Measurements from ENCODE around the gene SEMA4B.

SEMA4B gene

DNA sequence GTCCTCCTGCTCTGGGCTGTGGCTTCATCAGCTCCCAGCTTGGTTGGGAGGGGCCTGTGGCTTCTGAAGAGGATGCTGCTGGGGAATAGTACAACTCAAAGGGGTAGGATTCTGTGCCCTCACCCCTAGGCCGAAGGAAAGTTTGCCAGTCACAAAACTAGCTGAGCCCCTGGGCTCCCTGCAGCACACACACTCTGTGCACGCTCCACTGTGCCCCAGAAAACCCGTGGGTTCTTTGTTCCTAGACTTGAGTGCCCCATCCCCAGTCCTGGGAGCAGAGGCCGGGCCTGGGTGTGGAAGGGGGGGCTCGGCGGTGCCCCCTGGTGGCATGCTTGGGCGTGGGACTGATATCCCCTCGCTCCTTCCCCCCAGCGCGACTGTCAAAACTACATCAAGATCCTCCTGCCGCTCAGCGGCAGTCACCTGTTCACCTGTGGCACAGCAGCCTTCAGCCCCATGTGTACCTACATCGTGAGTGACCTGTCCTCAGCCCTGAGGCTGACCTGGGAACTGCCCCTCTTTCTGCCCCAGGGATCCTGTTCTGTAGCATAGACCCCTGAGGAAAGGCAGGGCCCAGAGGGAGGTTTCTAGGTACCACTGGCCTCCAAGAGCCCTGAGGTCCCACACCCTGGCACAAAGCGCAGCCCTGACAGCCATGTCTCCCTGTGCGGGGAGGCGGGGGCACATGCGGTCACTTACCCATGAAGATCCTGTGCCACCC is 18.5 kb downstream of the SEMA4B start:
- H3K36me3 ChIP-seq (replicated peaks): no peaks in the 10 kb centered on the region
- no peaks in the 10 kb centered on the region for H3K27me3 ChIP-seq (replicated peaks)
- no peak for DNase-seq
- H3K4me3 ChIP-seq (ENCODE audit: low read depth, low read length): no peak overlapping the region
- TF ChIP-seq, protein P1, sequence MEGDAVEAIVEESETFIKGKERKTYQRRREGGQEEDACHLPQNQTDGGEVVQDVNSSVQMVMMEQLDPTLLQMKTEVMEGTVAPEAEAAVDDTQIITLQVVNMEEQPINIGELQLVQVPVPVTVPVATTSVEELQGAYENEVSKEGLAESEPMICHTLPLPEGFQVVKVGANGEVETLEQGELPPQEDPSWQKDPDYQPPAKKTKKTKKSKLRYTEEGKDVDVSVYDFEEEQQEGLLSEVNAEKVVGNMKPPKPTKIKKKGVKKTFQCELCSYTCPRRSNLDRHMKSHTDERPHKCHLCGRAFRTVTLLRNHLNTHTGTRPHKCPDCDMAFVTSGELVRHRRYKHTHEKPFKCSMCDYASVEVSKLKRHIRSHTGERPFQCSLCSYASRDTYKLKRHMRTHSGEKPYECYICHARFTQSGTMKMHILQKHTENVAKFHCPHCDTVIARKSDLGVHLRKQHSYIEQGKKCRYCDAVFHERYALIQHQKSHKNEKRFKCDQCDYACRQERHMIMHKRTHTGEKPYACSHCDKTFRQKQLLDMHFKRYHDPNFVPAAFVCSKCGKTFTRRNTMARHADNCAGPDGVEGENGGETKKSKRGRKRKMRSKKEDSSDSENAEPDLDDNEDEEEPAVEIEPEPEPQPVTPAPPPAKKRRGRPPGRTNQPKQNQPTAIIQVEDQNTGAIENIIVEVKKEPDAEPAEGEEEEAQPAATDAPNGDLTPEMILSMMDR (IDR thresholded peaks at IDR 0.05; ENCODE audit: low read depth, low read length, missing control alignments): peak; percentile 84
- H3K27ac ChIP-seq: no peak overlapping the region
- in situ Hi-C loops (cut with HindIII; ENCODE audit: low pct_ligation_motif_present, low sequenced_read_pairs): no loop called here

DNA sequence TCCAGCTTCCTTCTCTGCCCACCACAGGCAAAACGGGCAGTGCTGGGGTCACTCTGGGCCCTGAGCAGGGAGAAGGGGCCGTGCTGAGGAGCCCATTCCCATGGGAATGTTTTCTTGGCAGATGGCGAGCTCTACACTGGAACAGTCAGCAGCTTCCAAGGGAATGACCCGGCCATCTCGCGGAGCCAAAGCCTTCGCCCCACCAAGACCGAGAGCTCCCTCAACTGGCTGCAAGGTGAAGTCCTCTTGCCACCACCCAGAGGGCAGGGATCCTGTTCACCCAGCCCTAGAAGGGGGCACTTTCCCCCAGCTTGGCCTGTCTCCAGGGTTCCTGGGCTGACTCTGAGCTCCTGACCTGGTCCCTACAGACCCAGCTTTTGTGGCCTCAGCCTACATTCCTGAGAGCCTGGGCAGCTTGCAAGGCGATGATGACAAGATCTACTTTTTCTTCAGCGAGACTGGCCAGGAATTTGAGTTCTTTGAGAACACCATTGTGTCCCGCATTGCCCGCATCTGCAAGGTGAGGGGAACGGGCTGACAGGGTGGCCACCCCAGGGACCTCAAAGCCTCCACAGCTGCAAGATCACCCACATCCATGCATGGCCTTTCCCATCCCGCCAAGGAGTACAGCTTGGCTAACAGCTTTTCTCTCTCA is 20.2 kb downstream of the SEMA4B start:
- peak; percentile 71 for DNase-seq
- TF ChIP-seq, protein P1 (IDR thresholded peaks at IDR 0.05; ENCODE audit: low read depth, low read length, missing control alignments): peak; percentile 94
- no peaks in the 10 kb centered on the region for H3K27me3 ChIP-seq (replicated peaks)
- in situ Hi-C loops (cut with HindIII; ENCODE audit: low pct_ligation_motif_present, low sequenced_read_pairs): no loop called here
- H3K36me3 ChIP-seq (replicated peaks): peaks cover 4% of the 10 kb centered on the region
- H3K4me3 ChIP-seq (ENCODE audit: low read depth, low read length): no peak overlapping the region
- no peak overlapping the region for H3K27ac ChIP-seq

DNA sequence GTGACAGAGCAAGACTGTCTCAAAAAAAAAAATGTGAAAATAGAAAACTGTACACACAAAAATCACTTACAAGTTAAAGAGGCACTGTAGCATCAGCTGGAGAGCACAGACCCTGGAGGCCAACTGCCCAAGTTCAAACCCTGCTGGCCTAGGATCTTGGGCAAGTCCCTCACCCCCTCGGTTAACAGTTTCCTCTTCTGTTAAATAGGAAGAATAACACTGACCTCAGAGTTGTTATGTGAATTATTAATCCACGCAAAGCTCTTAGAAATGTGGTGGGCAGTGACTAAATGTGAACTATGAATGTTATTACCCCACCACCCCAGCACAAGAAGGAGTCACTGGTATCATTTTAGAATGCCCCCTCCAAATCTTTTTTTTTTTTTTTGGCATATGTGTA is 21.4 kb downstream of the SEMA4B start:
- Histone ChIP-seq H3K4me3 (ENCODE audit: low read depth, low read length) (no peak overlapping the region), H3K27ac (no peak overlapping the region), H3K36me3 (replicated peaks) (peaks cover 4% of the 10 kb centered on the region), H3K27me3 (replicated peaks) (no peaks in the 10 kb centered on the region)
- TF ChIP-seq, protein P1 (IDR thresholded peaks at IDR 0.05; ENCODE audit: low read depth, low read length, missing control alignments): no peak
- no peak for DNase-seq
- in situ Hi-C loops (cut with HindIII; ENCODE audit: low pct_ligation_motif_present, low sequenced_read_pairs): no loop called here

DNA sequence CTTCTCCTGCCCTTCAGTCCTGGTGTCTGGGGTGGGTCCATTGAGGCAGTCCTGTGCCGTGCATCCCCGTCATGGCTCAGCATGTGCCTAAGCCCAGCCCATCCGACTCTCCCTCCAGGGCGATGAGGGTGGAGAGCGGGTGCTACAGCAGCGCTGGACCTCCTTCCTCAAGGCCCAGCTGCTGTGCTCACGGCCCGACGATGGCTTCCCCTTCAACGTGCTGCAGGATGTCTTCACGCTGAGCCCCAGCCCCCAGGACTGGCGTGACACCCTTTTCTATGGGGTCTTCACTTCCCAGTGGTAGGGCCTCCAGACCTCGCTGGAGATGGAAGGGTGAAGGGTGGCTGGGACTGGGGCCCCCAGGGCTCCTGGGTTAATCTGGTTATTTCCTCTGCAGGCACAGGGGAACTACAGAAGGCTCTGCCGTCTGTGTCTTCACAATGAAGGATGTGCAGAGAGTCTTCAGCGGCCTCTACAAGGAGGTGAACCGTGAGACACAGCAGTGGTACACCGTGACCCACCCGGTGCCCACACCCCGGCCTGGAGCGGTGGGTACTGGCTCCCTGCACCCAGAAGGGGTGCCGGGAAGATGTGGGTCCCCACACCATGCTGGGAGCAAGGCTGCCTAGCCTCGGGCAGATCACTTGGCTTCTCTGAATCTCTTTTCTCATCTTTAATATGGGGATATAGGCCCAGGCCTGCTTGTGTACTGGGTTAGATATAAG is 22.5 kb downstream of the SEMA4B start:
- no peak overlapping the region for H3K27ac ChIP-seq
- in situ Hi-C loops (cut with HindIII; ENCODE audit: low pct_ligation_motif_present, low sequenced_read_pairs): no loop called here
- no peaks in the 10 kb centered on the region for H3K27me3 ChIP-seq (replicated peaks)
- H3K36me3 ChIP-seq (replicated peaks): peaks cover 12% of the 10 kb centered on the region
- TF ChIP-seq, protein P1 (IDR thresholded peaks at IDR 0.05; ENCODE audit: low read depth, low read length, missing control alignments): no peak
- no peak overlapping the region for H3K4me3 ChIP-seq (ENCODE audit: low read depth, low read length)
- DNase-seq: no peak

DNA sequence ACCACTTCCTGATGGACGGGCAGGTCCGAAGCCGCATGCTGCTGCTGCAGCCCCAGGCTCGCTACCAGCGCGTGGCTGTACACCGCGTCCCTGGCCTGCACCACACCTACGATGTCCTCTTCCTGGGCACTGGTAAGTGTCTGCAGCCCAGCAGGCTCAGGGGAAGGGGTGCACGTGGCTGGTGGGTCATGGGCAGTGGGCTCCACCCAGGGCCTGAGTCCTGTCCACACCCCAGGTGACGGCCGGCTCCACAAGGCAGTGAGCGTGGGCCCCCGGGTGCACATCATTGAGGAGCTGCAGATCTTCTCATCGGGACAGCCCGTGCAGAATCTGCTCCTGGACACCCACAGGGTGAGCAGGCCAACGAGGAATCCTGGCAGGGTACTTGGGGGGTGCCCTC is 23.9 kb downstream of the SEMA4B start:
- Histone ChIP-seq H3K27ac (no peak overlapping the region), H3K4me3 (ENCODE audit: low read depth, low read length) (no peak overlapping the region), H3K27me3 (replicated peaks) (no peaks in the 10 kb centered on the region), H3K36me3 (replicated peaks) (peaks cover 22% of the 10 kb centered on the region)
- TF ChIP-seq, protein P1 (IDR thresholded peaks at IDR 0.05; ENCODE audit: low read depth, low read length, missing control alignments): no peak
- in situ Hi-C loops (cut with HindIII; ENCODE audit: low pct_ligation_motif_present, low sequenced_read_pairs): no loop called here
- no peak for DNase-seq
